H9 (cell line): ENCODE results near the gene DUOX1. TPM values are rescaled to one million over a fixed set of nuclear protein-coding genes. Genes with fewer than 3 reads are reported as not detected.

Experiments used
- DNase-seq: peaks from one replicate; pipeline ENCODE4 v3.0.0-alpha.2; 2017
- H2AFZ ChIP-seq: one replicate; pipeline ENCODE4 v1.6.1; 2013; ENCODE audit warnings: mild to moderate bottlenecking, low read length, control low read depth, moderate library complexity
- H2AK5ac ChIP-seq: 2 replicates; pipeline ENCODE4 v1.6.1; 2013; ENCODE audit warnings: low read length, control low read depth, mixed read lengths; ENCODE audit not compliant: insufficient read length
- H2BK120ac ChIP-seq: one replicate; pipeline ENCODE4 v1.6.1; 2013; ENCODE audit warnings: low read depth, mild to moderate bottlenecking, low read length, control low read depth, inconsistent platforms; ENCODE audit not compliant: poor library complexity, severe bottlenecking
- H2BK12ac ChIP-seq: 2 replicates; pipeline ENCODE4 v1.6.1; 2013; ENCODE audit warnings: low read length, control low read depth, mixed read lengths, low read depth; ENCODE audit not compliant: insufficient read length
- H2BK15ac ChIP-seq: 2 replicates; pipeline ENCODE4 v1.6.1; 2013; ENCODE audit warnings: low read depth, low read length, control low read depth
- H2BK20ac ChIP-seq: one replicate; pipeline ENCODE4 v1.6.1; 2013; ENCODE audit warnings: low read depth, mild to moderate bottlenecking, low read length, control low read depth, inconsistent platforms; ENCODE audit not compliant: poor library complexity, severe bottlenecking
- H2BK5ac ChIP-seq: 2 replicates; pipeline ENCODE4 v1.6.1; 2013; ENCODE audit warnings: low read length, control low read depth, mixed read lengths; ENCODE audit not compliant: insufficient read length
- H3K14ac ChIP-seq: 2 replicates; pipeline ENCODE4 v1.6.1; 2013; ENCODE audit warnings: low read length, control low read depth; ENCODE audit not compliant: insufficient read depth
- H3K18ac ChIP-seq: 2 replicates; pipeline ENCODE4 v1.6.1; 2013; ENCODE audit warnings: low read depth, mild to moderate bottlenecking, mixed read lengths, low read length, control low read depth; ENCODE audit not compliant: insufficient read length
- H3K23ac ChIP-seq: 2 replicates; pipeline ENCODE4 v1.6.1; 2013; ENCODE audit warnings: low read length, control low read depth, mixed read lengths, low read depth; ENCODE audit not compliant: insufficient read length
- H3K23me2 ChIP-seq: 2 replicates; pipeline ENCODE4 v1.6.1; 2013; ENCODE audit warnings: low read depth, mild to moderate bottlenecking, mixed read lengths, low read length, control low read depth; ENCODE audit not compliant: insufficient read length, poor library complexity, severe bottlenecking
- H3K27ac ChIP-seq: 2 replicates; pipeline ENCODE4 v1.5.1; 2013; ENCODE audit warnings: low read length, control low read depth, mixed read lengths, low read depth; ENCODE audit not compliant: insufficient read length
- H3K27me3 ChIP-seq: 2 replicates; pipeline ENCODE4 v1.6.1; 2013; ENCODE audit warnings: low read length, control low read depth, inconsistent platforms; ENCODE audit not compliant: insufficient read depth
- H3K4ac ChIP-seq: 2 replicates; pipeline ENCODE4 v1.6.1; 2013; ENCODE audit warnings: low read depth, mild to moderate bottlenecking, control low read depth, inconsistent platforms, low read length, moderate library complexity
- H3K4me1 ChIP-seq: 2 replicates; pipeline ENCODE4 v1.6.1; 2013; ENCODE audit warnings: low read length, control low read depth, inconsistent platforms; ENCODE audit not compliant: insufficient read depth
- H3K4me2 ChIP-seq: 2 replicates; pipeline ENCODE4 v1.6.1; 2013; ENCODE audit warnings: low read length, control low read depth, mixed read lengths; ENCODE audit not compliant: insufficient read length, insufficient read depth
- H3K56ac ChIP-seq: 2 replicates; pipeline ENCODE4 v1.6.1; 2013; ENCODE audit warnings: low read depth, mild to moderate bottlenecking, mixed read lengths, low read length, control low read depth; ENCODE audit not compliant: insufficient read length
- H3K79me1 ChIP-seq: 2 replicates; pipeline ENCODE4 v1.6.1; 2013; ENCODE audit warnings: low read depth, mild to moderate bottlenecking, moderate library complexity, low read length, control low read depth, inconsistent platforms; ENCODE audit not compliant: insufficient read depth, poor library complexity, severe bottlenecking
- H3K79me2 ChIP-seq: 2 replicates; pipeline ENCODE4 v1.6.1; 2013; ENCODE audit warnings: low read length, control low read depth, inconsistent platforms; ENCODE audit not compliant: insufficient read depth
- H3K9ac ChIP-seq: 2 replicates; pipeline ENCODE4 v1.6.1; 2013; ENCODE audit warnings: low read length, control low read depth, mixed read lengths; ENCODE audit not compliant: insufficient read length; ENCODE audit errors: extremely low read depth
- H3K9me3 ChIP-seq: one replicate; pipeline ENCODE4 v1.6.1; 2013; ENCODE audit warnings: low read depth, low read length, inconsistent platforms; ENCODE audit not compliant: control insufficient read depth
- H3T11ph ChIP-seq: one replicate; pipeline ENCODE4 v1.6.1; 2013; ENCODE audit warnings: mild to moderate bottlenecking, low read length, control low read depth, inconsistent platforms
- H4K20me1 ChIP-seq: one replicate; pipeline ENCODE4 v1.6.1; 2013; ENCODE audit not compliant: control insufficient read depth, insufficient read length, insufficient read depth
- H4K5ac ChIP-seq: 2 replicates; pipeline ENCODE4 v1.6.1; 2013; ENCODE audit warnings: low read depth, mild to moderate bottlenecking, mixed read lengths, low read length, control low read depth; ENCODE audit not compliant: insufficient read length
- H4K8ac ChIP-seq: replicated peaks from 2 replicates; pipeline ENCODE4 v1.6.1; 2013; ENCODE audit warnings: low read length, control low read depth, mixed read lengths, low read depth; ENCODE audit not compliant: insufficient read length
- H4K91ac ChIP-seq: 2 replicates; pipeline ENCODE4 v1.6.1; 2013; ENCODE audit warnings: low read depth, mild to moderate bottlenecking, moderate library complexity, mixed read lengths, low read length, control low read depth; ENCODE audit not compliant: insufficient read length
- H3K27ac Mint-ChIP-seq, 3 experiments: 2 replicates in 2 of 3; 3 replicates in 1 of 3; pipeline ENCODE4 v1.8.0; 2020 to 2021; ENCODE audit warnings: mixed read lengths in 3 of 3, mild to moderate bottlenecking in 1 of 3, moderate library complexity in 1 of 3
- H3K27me3 Mint-ChIP-seq: 2 replicates; pipeline ENCODE4 v1.8.0; 2021; ENCODE audit warnings: low read depth, mild to moderate bottlenecking, moderate library complexity, mixed read lengths
- H3K36me3 Mint-ChIP-seq, 3 experiments: 2 replicates in 2 of 3; 3 replicates in 1 of 3; pipeline ENCODE4 v1.8.0; 2020 to 2021; ENCODE audit warnings: low read depth in 3 of 3, mixed read lengths in 3 of 3; ENCODE audit not compliant: insufficient read depth in 1 of 3
- H3K4me1 Mint-ChIP-seq, 2 experiments: 2 replicates each; pipeline ENCODE4 v1.8.0; 2020; ENCODE audit warnings: mixed read lengths in 2 of 2
- H3K4me3 Mint-ChIP-seq, 2 experiments: 2 replicates in 1 of 2; 3 replicates in 1 of 2; pipeline ENCODE4 v1.8.0; 2020 to 2021; ENCODE audit warnings: mild to moderate bottlenecking in 2 of 2, mixed read lengths in 2 of 2, moderate library complexity in 1 of 2
- H3K9me3 Mint-ChIP-seq, 2 experiments: 2 replicates in 1 of 2; 3 replicates in 1 of 2; pipeline ENCODE4 v1.8.0; 2020; ENCODE audit warnings: mild to moderate bottlenecking in 2 of 2, mixed read lengths in 2 of 2, moderate library complexity in 1 of 2
- WGBS: extraction: QIAGEN DNeasy Blood & Tissue Kit; methylation state at CpG from one replicate; pipeline ENCODE4 v1.1.7; 2013; ENCODE audit warnings: missing lambda C conversion rate, low lambda C conversion rate, mixed read lengths; ENCODE audit not compliant: insufficient read length; ENCODE audit errors: extremely low coverage; 5-methylcytosine and 5-hydroxymethylcytosine counted together
- total RNA-seq: library from RNA; stranded (reverse); gene quantifications from 2 replicates; pipeline ENCODE4 v1.2.1, GENCODE V29; 2021
- TF ChIP-seq, protein P1 (sequence below): fragments of 200-600 bp; sonication (generic); conservative IDR thresholded peaks from 3 replicates; pipeline ENCODE4 v1.8.0; 2021; ENCODE audit warnings: antibody characterized with exemption, mild to moderate bottlenecking

The DUOX1 gene
- total RNA-seq, 1 experiment from 2014 or later = 2.6 TPM

GRCh38 chr15:45187894-45188830, 58.4 kb downstream of the DUOX1 start, which contains the start of gene SHF:
TSS of gene SHF (minus strand) at chr15:45187966. CDS start at chr15:45187951, 15 bp downstream.
- H2AFZ ChIP-seq = no peak within 1 kb of the TSS
- no peak within 1 kb of the TSS for H3K23ac ChIP-seq
- H2BK12ac ChIP-seq = no peak within 1 kb of the TSS
- WGBS = no CpG with 5 or more reads among the region's 57 CpGs
- no peak within 1 kb of the TSS for H2BK20ac ChIP-seq
- H4K5ac ChIP-seq = no peak within 1 kb of the TSS
- H4K8ac ChIP-seq = no peak within 1 kb of the TSS
- no peak within 1 kb of the TSS for H2BK5ac ChIP-seq
- H3K27me3 ChIP-seq = peaks cover 6% of the 10 kb centered on the region; the same call in 1 of the 2 replicates
- peak within 1 kb of the TSS; percentile 87 to 97 for H3K4me3 Mint-ChIP-seq
- H3K4ac ChIP-seq = no peak within 1 kb of the TSS
- H3K14ac ChIP-seq = peak within 1 kb of the TSS; percentile 18; the same call in 1 of the 2 replicates
- H3K4me2 ChIP-seq = peak within 1 kb of the TSS; percentile 74
- no peaks in the 10 kb centered on the region; a peak in 2 of 5 replicates for H3K9me3 Mint-ChIP-seq
- H3K27ac Mint-ChIP-seq = peak within 1 kb of the TSS in 2 of 3 experiments; percentile 17 to 90; a peak in 4 of 7 replicates
- TF ChIP-seq, protein P1, sequence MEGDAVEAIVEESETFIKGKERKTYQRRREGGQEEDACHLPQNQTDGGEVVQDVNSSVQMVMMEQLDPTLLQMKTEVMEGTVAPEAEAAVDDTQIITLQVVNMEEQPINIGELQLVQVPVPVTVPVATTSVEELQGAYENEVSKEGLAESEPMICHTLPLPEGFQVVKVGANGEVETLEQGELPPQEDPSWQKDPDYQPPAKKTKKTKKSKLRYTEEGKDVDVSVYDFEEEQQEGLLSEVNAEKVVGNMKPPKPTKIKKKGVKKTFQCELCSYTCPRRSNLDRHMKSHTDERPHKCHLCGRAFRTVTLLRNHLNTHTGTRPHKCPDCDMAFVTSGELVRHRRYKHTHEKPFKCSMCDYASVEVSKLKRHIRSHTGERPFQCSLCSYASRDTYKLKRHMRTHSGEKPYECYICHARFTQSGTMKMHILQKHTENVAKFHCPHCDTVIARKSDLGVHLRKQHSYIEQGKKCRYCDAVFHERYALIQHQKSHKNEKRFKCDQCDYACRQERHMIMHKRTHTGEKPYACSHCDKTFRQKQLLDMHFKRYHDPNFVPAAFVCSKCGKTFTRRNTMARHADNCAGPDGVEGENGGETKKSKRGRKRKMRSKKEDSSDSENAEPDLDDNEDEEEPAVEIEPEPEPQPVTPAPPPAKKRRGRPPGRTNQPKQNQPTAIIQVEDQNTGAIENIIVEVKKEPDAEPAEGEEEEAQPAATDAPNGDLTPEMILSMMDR = no peak
- peaks cover 11% of the 10 kb centered on the region for H3K4me1 ChIP-seq
- H3T11ph ChIP-seq = no peak within 1 kb of the TSS
- peak; percentile 80 for DNase-seq
- no peak within 1 kb of the TSS for H4K91ac ChIP-seq
- H2AK5ac ChIP-seq = no peak within 1 kb of the TSS
- H3K18ac ChIP-seq = no peak within 1 kb of the TSS
- H3K9me3 ChIP-seq = no peaks in the 10 kb centered on the region
- no peak within 1 kb of the TSS for H3K56ac ChIP-seq
- H3K79me2 ChIP-seq = peaks cover 3% of the 10 kb centered on the region; the same call in 1 of the 2 replicates
- peaks cover 5% of the 10 kb centered on the region for H3K23me2 ChIP-seq
- H4K20me1 ChIP-seq = no peaks in the 10 kb centered on the region
- no peak within 1 kb of the TSS for H3K27ac ChIP-seq
- H3K27me3 Mint-ChIP-seq = peaks cover 38% of the 10 kb centered on the region
- no peak within 1 kb of the TSS for H2BK120ac ChIP-seq
- peaks cover 36 to 37% of the 10 kb centered on the region in 2 experiments for H3K4me1 Mint-ChIP-seq
- no peak within 1 kb of the TSS for H2BK15ac ChIP-seq
- peak within 1 kb of the TSS; percentile 2 for H3K9ac ChIP-seq
- H3K36me3 Mint-ChIP-seq = peaks cover 0 to 6% (median 5%) of the 10 kb centered on the region in 3 experiments; a peak in 2 of 7 replicates
- peaks cover 13% of the 10 kb centered on the region for H3K79me1 ChIP-seq
